Germinal center (tissue), 1 donor: ENCODE results near the gene MVB12B.

Experiments used
- DNase-seq: peaks from one replicate; pipeline ENCODE4 v3.0.0; 2012; ENCODE audit warnings: mixed read lengths, low spot score

The MVB12B gene

GRCh38 chr9:126331964-126332748 is 5.5 kb downstream of the MVB12B start:
- no peak for DNase-seq

- DNase-seq, result no peak
These were observed 8.3 kb downstream of the MVB12B start for GRCh38 chr9:126334721-126335621.

- no peak for DNase-seq
These were observed 9.5 kb downstream of the MVB12B start for GRCh38 chr9:126335837-126336735.

GRCh38 chr9:126336736-126337325 is 10.2 kb downstream of the MVB12B start:
- no peak for DNase-seq

GRCh38 chr9:126337729-126338372 is 11.2 kb downstream of the MVB12B start:
- no peak for DNase-seq

GRCh38 chr9:126338945-126339344 is 12.3 kb downstream of the MVB12B start:
- DNase-seq, result no peak

GRCh38 chr9:126341426-126341825 is 14.8 kb downstream of the MVB12B start:
- DNase-seq, result no peak

- DNase-seq, result no peak
These were observed 15.3 kb downstream of the MVB12B start for GRCh38 chr9:126341902-126342301.

- no peak for DNase-seq
These were observed 16.0 kb downstream of the MVB12B start for GRCh38 chr9:126342621-126343031.

GRCh38 chr9:126343271-126343700 is 16.7 kb downstream of the MVB12B start:
- no peak for DNase-seq

- no peak for DNase-seq
These were observed 19.4 kb downstream of the MVB12B start for GRCh38 chr9:126346031-126346430.

- DNase-seq, result no peak
These were observed 20.5 kb downstream of the MVB12B start for GRCh38 chr9:126347093-126347492.

- DNase-seq, result no peak
These were observed 21.5 kb downstream of the MVB12B start for GRCh38 chr9:126347911-126348760.

GRCh38 chr9:126348911-126349550 is 22.4 kb downstream of the MVB12B start:
- DNase-seq, result no peak

GRCh38 chr9:126354887-126355770 is 28.5 kb downstream of the MVB12B start:
- DNase-seq, result no peak

- DNase-seq, result no peak
These were observed 30.4 kb downstream of the MVB12B start for GRCh38 chr9:126357074-126357473.

- no peak for DNase-seq
These were observed 33.4 kb downstream of the MVB12B start for GRCh38 chr9:126360073-126360472.

GRCh38 chr9:126361810-126362238 is 35.2 kb downstream of the MVB12B start:
- no peak for DNase-seq

- no peak for DNase-seq
These were observed 36.6 kb downstream of the MVB12B start for GRCh38 chr9:126363250-126363649.
